Measurements from ENCODE around the gene DENND1A.

The DENND1A gene

DNA sequence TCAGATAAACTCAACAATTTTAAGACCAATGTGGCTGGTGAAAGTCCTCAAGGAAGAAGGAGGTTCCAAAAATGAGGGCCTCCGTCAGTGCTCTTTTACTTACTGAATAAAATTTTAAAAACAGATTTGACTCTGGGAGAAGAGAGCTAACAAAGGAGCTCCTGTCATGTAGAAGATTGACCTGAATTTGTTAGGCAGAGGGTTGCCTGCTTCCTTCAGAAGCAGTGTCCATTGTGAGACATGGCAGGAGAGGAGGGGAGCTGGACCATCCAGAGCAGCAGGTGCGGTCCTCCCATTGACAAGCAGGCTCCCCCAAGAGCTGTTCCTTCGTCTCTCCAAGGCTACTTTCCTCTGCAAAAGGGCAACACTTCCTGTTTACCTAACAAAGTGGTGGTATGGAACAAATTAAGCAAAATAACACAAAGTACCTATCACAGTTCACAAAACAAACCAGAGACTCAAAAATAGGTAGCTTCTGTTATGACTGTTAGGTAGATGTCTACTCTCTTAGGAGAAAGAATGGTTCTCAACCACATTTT lies 238.1 kb downstream of the DENND1A start:
- no peak for DNase-seq (ENCODE audit: low spot score)
- Histone ChIP-seq H2BK5ac (ENCODE audit: low read length) (no peak overlapping the region), H2AFZ (ENCODE audit: low read length) (no peak overlapping the region), H3K9me3 (replicated peaks in 1 of 2; ENCODE audit: control insufficient read depth in 2 of 2, insufficient read depth in 1 of 2, low read depth in 1 of 2, low read length in 2 of 2) (peaks cover 0 to 3% of the 10 kb centered on the region in 2 donors), H3K27me3 (ENCODE audit: control insufficient read depth in 3 of 3, insufficient read depth in 3 of 3, low read depth in 1 of 3, low read length in 3 of 3) (no peaks in the 10 kb centered on the region), H3K27ac (replicated peaks; ENCODE audit: low read length) (no peak overlapping the region), H3K14ac (ENCODE audit: low read length) (no peak overlapping the region), H3K23ac (ENCODE audit: low read depth, low read length, poor library complexity) (no peak overlapping the region), H3K4me3 (ENCODE audit: low read length in 2 of 2) (no peak overlapping the region), H2BK12ac (ENCODE audit: low read length) (no peak overlapping the region), H2AK5ac (ENCODE audit: low read depth, low read length) (no peak overlapping the region), H4K8ac (ENCODE audit: low read depth, low read length) (no peak overlapping the region), H3K18ac (ENCODE audit: low read length) (no peak overlapping the region), H2BK15ac (ENCODE audit: low read length) (no peak overlapping the region), H2BK120ac (ENCODE audit: low read depth, low read length) (no peak overlapping the region), H4K91ac (ENCODE audit: low read depth, low read length, poor library complexity) (no peak overlapping the region), H3K4me1 (ENCODE audit: control insufficient read depth in 2 of 2, insufficient read depth in 1 of 2, low read depth in 1 of 2, low read length in 2 of 2) (peaks cover 2 to 4% of the 10 kb centered on the region in 2 donors), H3K4ac (ENCODE audit: low read length) (no peak overlapping the region), H3K9ac (ENCODE audit: low read depth, low read length, poor library complexity) (no peak overlapping the region), H3K4me2 (ENCODE audit: insufficient read depth, low read length, poor library complexity, severe bottlenecking) (no peak overlapping the region), H3K79me1 (ENCODE audit: low read depth, low read length) (no peaks in the 10 kb centered on the region), H3K36me3 (replicated peaks in 1 of 2; ENCODE audit: control insufficient read depth in 2 of 2, insufficient read depth in 2 of 2, low read length in 2 of 2) (no peaks in the 10 kb centered on the region)
- no CpG with 5 or more reads among the region's 3 CpGs for WGBS, 2 donors (ENCODE audit: extremely low coverage in 2 of 2, insufficient read length in 2 of 2, insufficient replicate concordance in 1 of 2)

DNA sequence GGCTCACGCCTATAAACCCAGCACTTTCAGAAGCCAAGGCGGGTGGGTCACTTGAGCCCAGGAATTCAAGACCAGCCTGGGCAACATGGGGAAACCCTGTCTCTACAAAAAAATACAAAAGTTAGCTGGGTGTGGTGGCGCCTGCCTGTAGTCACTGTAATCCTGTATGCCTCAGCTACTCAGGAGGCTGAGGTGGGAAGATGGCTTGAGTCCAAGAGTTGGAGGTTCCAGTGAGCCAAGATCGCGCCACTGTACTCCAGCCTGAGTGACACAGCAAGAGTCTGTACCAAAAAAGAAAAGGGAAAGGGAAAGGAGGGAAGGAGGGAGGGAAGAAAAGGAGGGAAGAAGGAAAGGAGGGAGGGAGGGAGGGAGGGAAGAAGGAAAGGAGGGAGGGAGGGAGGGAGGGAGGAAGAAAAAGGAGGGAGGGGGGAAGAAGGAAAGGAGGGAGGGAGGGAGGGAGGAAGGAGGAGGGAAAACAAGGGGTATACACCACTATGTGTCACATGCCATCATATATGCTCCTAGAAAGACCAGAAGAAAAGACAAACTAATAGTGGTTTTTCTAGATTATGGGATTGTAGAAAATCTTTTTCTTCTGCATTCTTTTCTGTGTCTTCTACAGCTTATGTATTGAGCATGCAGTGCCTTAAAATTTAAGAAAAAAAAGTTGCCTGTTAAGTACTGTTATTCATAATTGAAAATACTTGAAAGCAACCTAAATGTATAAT lies 240.1 kb downstream of the DENND1A start:
- Histone ChIP-seq H2BK5ac (ENCODE audit: low read length) (no peak overlapping the region), H3K18ac (ENCODE audit: low read length) (no peak overlapping the region), H3K23ac (ENCODE audit: low read depth, low read length, poor library complexity) (no peak overlapping the region), H4K8ac (ENCODE audit: low read depth, low read length) (no peak overlapping the region), H3K36me3 (replicated peaks in 1 of 2; ENCODE audit: control insufficient read depth in 2 of 2, insufficient read depth in 2 of 2, low read length in 2 of 2) (no peaks in the 10 kb centered on the region), H2BK12ac (ENCODE audit: low read length) (no peak overlapping the region), H3K4me3 (ENCODE audit: low read length in 2 of 2) (no peak overlapping the region), H2BK120ac (ENCODE audit: low read depth, low read length) (no peak overlapping the region), H3K9me3 (replicated peaks in 1 of 2; ENCODE audit: control insufficient read depth in 2 of 2, insufficient read depth in 1 of 2, low read depth in 1 of 2, low read length in 2 of 2) (no peaks in the 10 kb centered on the region), H2AFZ (ENCODE audit: low read length) (no peak overlapping the region), H3K79me1 (ENCODE audit: low read depth, low read length) (no peaks in the 10 kb centered on the region), H2AK5ac (ENCODE audit: low read depth, low read length) (no peak overlapping the region), H4K91ac (ENCODE audit: low read depth, low read length, poor library complexity) (no peak overlapping the region), H3K4ac (ENCODE audit: low read length) (no peak overlapping the region), H3K27ac (replicated peaks; ENCODE audit: low read length) (no peak overlapping the region), H3K4me1 (ENCODE audit: control insufficient read depth in 2 of 2, insufficient read depth in 1 of 2, low read depth in 1 of 2, low read length in 2 of 2) (peaks cover 2 to 4% of the 10 kb centered on the region in 2 donors), H3K4me2 (ENCODE audit: insufficient read depth, low read length, poor library complexity, severe bottlenecking) (no peak overlapping the region), H2BK15ac (ENCODE audit: low read length) (no peak overlapping the region), H3K14ac (ENCODE audit: low read length) (no peak overlapping the region), H3K9ac (ENCODE audit: low read depth, low read length, poor library complexity) (no peak overlapping the region), H3K27me3 (ENCODE audit: control insufficient read depth in 3 of 3, insufficient read depth in 3 of 3, low read depth in 1 of 3, low read length in 3 of 3) (no peaks in the 10 kb centered on the region)
- WGBS, 2 donors (ENCODE audit: extremely low coverage in 2 of 2, insufficient read length in 2 of 2, insufficient replicate concordance in 1 of 2): no CpG with 5 or more reads among the region's 5 CpGs
- DNase-seq (ENCODE audit: low spot score): no peak

- Histone ChIP-seq H3K4ac (ENCODE audit: low read length) (no peak overlapping the region), H4K8ac (ENCODE audit: low read depth, low read length) (no peak overlapping the region), H3K18ac (ENCODE audit: low read length) (no peak overlapping the region), H3K4me2 (ENCODE audit: insufficient read depth, low read length, poor library complexity, severe bottlenecking) (no peak overlapping the region), H3K27me3 (ENCODE audit: control insufficient read depth in 3 of 3, insufficient read depth in 3 of 3, low read depth in 1 of 3, low read length in 3 of 3) (no peaks in the 10 kb centered on the region), H3K36me3 (replicated peaks in 1 of 2; ENCODE audit: control insufficient read depth in 2 of 2, insufficient read depth in 2 of 2, low read length in 2 of 2) (no peaks in the 10 kb centered on the region), H3K27ac (replicated peaks; ENCODE audit: low read length) (no peak overlapping the region), H4K91ac (ENCODE audit: low read depth, low read length, poor library complexity) (no peak overlapping the region), H2BK15ac (ENCODE audit: low read length) (no peak overlapping the region), H2BK12ac (ENCODE audit: low read length) (no peak overlapping the region), H2AK5ac (ENCODE audit: low read depth, low read length) (no peak overlapping the region), H3K9ac (ENCODE audit: low read depth, low read length, poor library complexity) (no peak overlapping the region), H3K4me1 (ENCODE audit: control insufficient read depth in 2 of 2, insufficient read depth in 1 of 2, low read depth in 1 of 2, low read length in 2 of 2) (peaks cover 2 to 4% of the 10 kb centered on the region in 2 donors), H2AFZ (ENCODE audit: low read length) (no peak overlapping the region), H3K14ac (ENCODE audit: low read length) (no peak overlapping the region), H3K23ac (ENCODE audit: low read depth, low read length, poor library complexity) (no peak overlapping the region), H3K79me1 (ENCODE audit: low read depth, low read length) (no peaks in the 10 kb centered on the region), H2BK5ac (ENCODE audit: low read length) (no peak overlapping the region), H2BK120ac (ENCODE audit: low read depth, low read length) (no peak overlapping the region), H3K4me3 (ENCODE audit: low read length in 2 of 2) (no peak overlapping the region), H3K9me3 (replicated peaks in 1 of 2; ENCODE audit: control insufficient read depth in 2 of 2, insufficient read depth in 1 of 2, low read depth in 1 of 2, low read length in 2 of 2) (no peaks in the 10 kb centered on the region)
- no CpG with 5 or more reads among the region's 6 CpGs for WGBS, 2 donors (ENCODE audit: extremely low coverage in 2 of 2, insufficient read length in 2 of 2, insufficient replicate concordance in 1 of 2)
- no peak for DNase-seq (ENCODE audit: low spot score)
These were observed 242.6 kb downstream of the DENND1A start for GRCh38 chr9:123687246-123687751.

- H2BK15ac ChIP-seq (ENCODE audit: low read length): no peak overlapping the region
- no peak overlapping the region for H3K23ac ChIP-seq (ENCODE audit: low read depth, low read length, poor library complexity)
- WGBS, 2 donors (ENCODE audit: extremely low coverage in 2 of 2, insufficient read length in 2 of 2, insufficient replicate concordance in 1 of 2): no CpG with 5 or more reads among the region's 3 CpGs
- no peaks in the 10 kb centered on the region for H3K36me3 ChIP-seq (replicated peaks in 1 of 2; ENCODE audit: control insufficient read depth in 2 of 2, insufficient read depth in 2 of 2, low read length in 2 of 2)
- H2AFZ ChIP-seq (ENCODE audit: low read length): no peak overlapping the region
- H3K9me3 ChIP-seq (replicated peaks in 1 of 2; ENCODE audit: control insufficient read depth in 2 of 2, insufficient read depth in 1 of 2, low read depth in 1 of 2, low read length in 2 of 2): peaks cover under 1 to 1% of the 10 kb centered on the region in 2 donors
- no peak overlapping the region for H2BK120ac ChIP-seq (ENCODE audit: low read depth, low read length)
- H2BK5ac ChIP-seq (ENCODE audit: low read length): no peak overlapping the region
- no peak overlapping the region for H2AK5ac ChIP-seq (ENCODE audit: low read depth, low read length)
- no peak overlapping the region for H3K4ac ChIP-seq (ENCODE audit: low read length)
- DNase-seq (ENCODE audit: low spot score): no peak
- no peak overlapping the region for H3K27ac ChIP-seq (replicated peaks; ENCODE audit: low read length)
- no peak overlapping the region for H3K9ac ChIP-seq (ENCODE audit: low read depth, low read length, poor library complexity)
- H2BK12ac ChIP-seq (ENCODE audit: low read length): no peak overlapping the region
- H3K4me1 ChIP-seq (ENCODE audit: control insufficient read depth in 2 of 2, insufficient read depth in 1 of 2, low read depth in 1 of 2, low read length in 2 of 2): peaks cover 2 to 3% of the 10 kb centered on the region in 2 donors
- no peak overlapping the region for H3K18ac ChIP-seq (ENCODE audit: low read length)
- no peak overlapping the region for H4K8ac ChIP-seq (ENCODE audit: low read depth, low read length)
- no peaks in the 10 kb centered on the region for H3K27me3 ChIP-seq (ENCODE audit: control insufficient read depth in 3 of 3, insufficient read depth in 3 of 3, low read depth in 1 of 3, low read length in 3 of 3)
- no peaks in the 10 kb centered on the region for H3K79me1 ChIP-seq (ENCODE audit: low read depth, low read length)
- no peak overlapping the region for H4K91ac ChIP-seq (ENCODE audit: low read depth, low read length, poor library complexity)
- no peak overlapping the region for H3K4me3 ChIP-seq (ENCODE audit: low read length in 2 of 2)
- no peak overlapping the region for H3K4me2 ChIP-seq (ENCODE audit: insufficient read depth, low read length, poor library complexity, severe bottlenecking)
- H3K14ac ChIP-seq (ENCODE audit: low read length): no peak overlapping the region
These were observed 243.1 kb downstream of the DENND1A start for GRCh38 chr9:123686829-123687192.

Measured in neuronal stem cell (in vitro differentiated cells).